ENCODE measurements around the gene OBSCN. TPM values are rescaled to one million over a fixed set of nuclear protein-coding genes. Genes with fewer than 3 reads are reported as not detected.

Gene OBSCN
- total RNA-seq, 1 experiment from 2014 or later: 33.3 TPM

DNA sequence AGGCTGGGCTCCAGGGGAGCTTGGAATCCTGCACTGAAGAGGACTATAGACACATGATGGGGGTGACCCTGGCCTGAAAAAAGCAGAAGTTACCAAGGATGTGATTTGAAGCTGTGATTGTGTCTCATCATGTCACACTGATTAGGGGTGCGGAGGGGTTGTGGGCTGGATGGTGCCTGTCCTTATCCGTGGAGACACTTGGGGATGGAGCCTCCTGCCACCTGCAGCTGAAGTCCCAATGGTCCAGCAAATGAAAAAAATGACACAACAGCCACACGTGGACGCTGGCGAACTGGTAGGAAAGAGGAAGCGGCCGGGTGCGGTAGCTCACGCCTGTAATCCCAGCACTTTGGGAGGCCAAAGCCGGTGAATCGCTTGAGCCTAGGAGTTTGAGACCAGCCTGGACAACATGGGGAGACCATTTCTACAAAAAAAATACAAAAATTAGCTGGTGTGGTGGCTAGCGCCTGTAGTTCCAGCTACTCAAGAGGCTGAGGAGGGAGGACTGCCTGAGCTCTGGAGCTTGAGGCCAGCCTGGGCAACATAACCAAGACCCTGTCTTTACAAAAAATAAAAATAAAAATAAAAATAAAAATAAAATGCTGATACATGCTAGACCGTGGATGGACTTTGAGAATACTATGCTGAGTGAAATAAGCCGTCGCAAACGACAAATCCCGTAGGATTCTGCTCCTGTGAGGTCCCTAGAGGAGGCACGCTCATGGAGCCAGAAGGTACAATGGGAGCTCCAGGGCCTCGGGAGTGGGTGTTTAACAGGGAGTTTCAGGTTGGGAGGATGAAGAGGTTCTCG is 43.1 kb upstream of the OBSCN start:
- Histone ChIP-seq H4K20me1 (ENCODE audit: control insufficient read depth, insufficient read depth, insufficient read length) (no peaks in the 10 kb centered on the region), H3K4me1 (ENCODE audit: insufficient read depth, low read length) (no peaks in the 10 kb centered on the region; the same call in 1 of the 2 replicates), H3K27ac (ENCODE audit: insufficient read length, low read depth, low read length) (no peak overlapping the region), H3K56ac (ENCODE audit: insufficient read length, low read depth, low read length) (no peak overlapping the region), H3K4ac (ENCODE audit: low read depth, low read length) (no peak overlapping the region), H3K4me2 (ENCODE audit: insufficient read depth, insufficient read length, low read length) (peak overlapping the region; percentile 45), H3K23me2 (ENCODE audit: insufficient read length, low read depth, low read length, poor library complexity, severe bottlenecking) (peaks cover 2% of the 10 kb centered on the region), H3K23ac (ENCODE audit: insufficient read length, low read depth, low read length) (no peak overlapping the region), H2AK5ac (ENCODE audit: insufficient read length, low read length) (no peak overlapping the region), H4K8ac (replicated peaks; ENCODE audit: insufficient read length, low read depth, low read length) (no peak overlapping the region), H2AFZ (ENCODE audit: low read length) (no peak overlapping the region), H3K79me1 (ENCODE audit: insufficient read depth, low read depth, low read length, poor library complexity, severe bottlenecking) (no peaks in the 10 kb centered on the region), H2BK120ac (ENCODE audit: low read depth, low read length, poor library complexity, severe bottlenecking) (no peak overlapping the region), H2BK20ac (ENCODE audit: low read depth, low read length, poor library complexity, severe bottlenecking) (no peak overlapping the region), H3K18ac (ENCODE audit: insufficient read length, low read depth, low read length) (no peak overlapping the region), H4K91ac (ENCODE audit: insufficient read length, low read depth, low read length) (no peak overlapping the region), H3K79me2 (ENCODE audit: insufficient read depth, low read length) (no peaks in the 10 kb centered on the region), H3T11ph (ENCODE audit: low read length) (no peak overlapping the region), H4K5ac (ENCODE audit: insufficient read length, low read depth, low read length) (no peak overlapping the region), H3K9me3 (ENCODE audit: control insufficient read depth, low read depth, low read length) (no peaks in the 10 kb centered on the region), H3K27me3 (ENCODE audit: insufficient read depth, low read length) (no peaks in the 10 kb centered on the region), H2BK12ac (ENCODE audit: insufficient read length, low read depth, low read length) (no peak overlapping the region), H3K14ac (ENCODE audit: insufficient read depth, low read length) (no peak overlapping the region), H2BK15ac (ENCODE audit: low read depth, low read length) (no peak overlapping the region), H3K9ac (ENCODE audit: extremely low read depth, insufficient read length, low read length) (peak overlapping the region; percentile 23), H2BK5ac (ENCODE audit: insufficient read length, low read length) (no peak overlapping the region)
- H3K27me3 Mint-ChIP-seq (ENCODE audit: low read depth): peaks cover 11% of the 10 kb centered on the region
- peaks cover 15 to 30% of the 10 kb centered on the region in 2 experiments for H3K4me1 Mint-ChIP-seq
- peaks cover 0 to 2% of the 10 kb centered on the region in 2 experiments; a peak in 1 of 5 replicates for H3K9me3 Mint-ChIP-seq
- DNase-seq: no peak
- H3K27ac Mint-ChIP-seq: peak overlapping the region; percentile 90 to 99 (median 99)
- WGBS (ENCODE audit: extremely low coverage, insufficient read length, low lambda C conversion rate): no CpG with 5 or more reads among the region's 20 CpGs
- peaks cover 0 to 3% (median 2%) of the 10 kb centered on the region in 3 experiments; a peak in 2 of 7 replicates for H3K36me3 Mint-ChIP-seq (ENCODE audit: insufficient read depth in 1 of 3, low read depth in 3 of 3)
- peak overlapping the region; percentile 86 to 88 for H3K4me3 Mint-ChIP-seq
- TF ChIP-seq, protein P1, sequence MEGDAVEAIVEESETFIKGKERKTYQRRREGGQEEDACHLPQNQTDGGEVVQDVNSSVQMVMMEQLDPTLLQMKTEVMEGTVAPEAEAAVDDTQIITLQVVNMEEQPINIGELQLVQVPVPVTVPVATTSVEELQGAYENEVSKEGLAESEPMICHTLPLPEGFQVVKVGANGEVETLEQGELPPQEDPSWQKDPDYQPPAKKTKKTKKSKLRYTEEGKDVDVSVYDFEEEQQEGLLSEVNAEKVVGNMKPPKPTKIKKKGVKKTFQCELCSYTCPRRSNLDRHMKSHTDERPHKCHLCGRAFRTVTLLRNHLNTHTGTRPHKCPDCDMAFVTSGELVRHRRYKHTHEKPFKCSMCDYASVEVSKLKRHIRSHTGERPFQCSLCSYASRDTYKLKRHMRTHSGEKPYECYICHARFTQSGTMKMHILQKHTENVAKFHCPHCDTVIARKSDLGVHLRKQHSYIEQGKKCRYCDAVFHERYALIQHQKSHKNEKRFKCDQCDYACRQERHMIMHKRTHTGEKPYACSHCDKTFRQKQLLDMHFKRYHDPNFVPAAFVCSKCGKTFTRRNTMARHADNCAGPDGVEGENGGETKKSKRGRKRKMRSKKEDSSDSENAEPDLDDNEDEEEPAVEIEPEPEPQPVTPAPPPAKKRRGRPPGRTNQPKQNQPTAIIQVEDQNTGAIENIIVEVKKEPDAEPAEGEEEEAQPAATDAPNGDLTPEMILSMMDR (conservative IDR thresholded peaks at IDR 0.05): no peak

Data from H9 (cell line).